Fibroblast of the aortic adventitia (primary cell): ENCODE results near the gene TAX1BP3. TPM values are rescaled to one million over a fixed set of nuclear protein-coding genes. Genes with fewer than 3 reads are reported as not detected.
A peak's percentile ranks its signal among the peaks of the same experiment; 100 is the strongest.

Experiments
- DNase-seq: peaks from one replicate; pipeline ENCODE4 v3.0.0-alpha.2; 2010; ENCODE audit warnings: low read depth
- H3K4me3 ChIP-seq: 2 replicates; pipeline ENCODE4 v1.5.1; 2011; ENCODE audit warnings: low read depth, mild to moderate bottlenecking, control low read depth, low read length, moderate library complexity
- total RNA-seq: library from RNA; depleted of rRNA; stranded (reverse); fragments of >200 nt; gene quantifications from 2 replicates; pipeline ENCODE4 v1.2.3, GENCODE V29; 2012; ENCODE audit warnings: low replicate concordance
- TF ChIP-seq, protein P1 (sequence below): IDR thresholded peaks from 2 replicates; pipeline ENCODE4 v1.5.1; 2011; ENCODE audit warnings: mild to moderate bottlenecking, low read length, control low read depth, inconsistent platforms; ENCODE audit not compliant: insufficient read depth

Gene TAX1BP3
- total RNA-seq, 1 donor, result 222 TPM

GRCh38 chr17:3639981-3640596, 28.3 kb downstream of the TAX1BP3 start:
- no peak overlapping the region for H3K4me3 ChIP-seq
- TF ChIP-seq, protein P1, sequence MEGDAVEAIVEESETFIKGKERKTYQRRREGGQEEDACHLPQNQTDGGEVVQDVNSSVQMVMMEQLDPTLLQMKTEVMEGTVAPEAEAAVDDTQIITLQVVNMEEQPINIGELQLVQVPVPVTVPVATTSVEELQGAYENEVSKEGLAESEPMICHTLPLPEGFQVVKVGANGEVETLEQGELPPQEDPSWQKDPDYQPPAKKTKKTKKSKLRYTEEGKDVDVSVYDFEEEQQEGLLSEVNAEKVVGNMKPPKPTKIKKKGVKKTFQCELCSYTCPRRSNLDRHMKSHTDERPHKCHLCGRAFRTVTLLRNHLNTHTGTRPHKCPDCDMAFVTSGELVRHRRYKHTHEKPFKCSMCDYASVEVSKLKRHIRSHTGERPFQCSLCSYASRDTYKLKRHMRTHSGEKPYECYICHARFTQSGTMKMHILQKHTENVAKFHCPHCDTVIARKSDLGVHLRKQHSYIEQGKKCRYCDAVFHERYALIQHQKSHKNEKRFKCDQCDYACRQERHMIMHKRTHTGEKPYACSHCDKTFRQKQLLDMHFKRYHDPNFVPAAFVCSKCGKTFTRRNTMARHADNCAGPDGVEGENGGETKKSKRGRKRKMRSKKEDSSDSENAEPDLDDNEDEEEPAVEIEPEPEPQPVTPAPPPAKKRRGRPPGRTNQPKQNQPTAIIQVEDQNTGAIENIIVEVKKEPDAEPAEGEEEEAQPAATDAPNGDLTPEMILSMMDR, result no peak
- peak; percentile 83 for DNase-seq

GRCh38 chr17:3636908-3637373, 31.4 kb downstream of the TAX1BP3 start:
- TF ChIP-seq, protein P1, result no peak
- no peak for DNase-seq

GRCh38 chr17:3636154-3636907, 32.0 kb downstream of the TAX1BP3 start, which contains the start of the genes CTNS and SHPK:
TSS of gene CTNS (plus strand) at chr17:3636760. CDS start at chr17:3640207, 3,447 bp downstream.
TSS of gene SHPK (minus strand) at chr17:3636250. CDS start at chr17:3636219, 31 bp downstream.
- TF ChIP-seq, protein P1, result no peak
- peak; percentile 93 for DNase-seq
- H3K4me3 ChIP-seq, result peak within 1 kb of the TSS; percentile 92

More at GRCh38 chr17:3636908-3637373, 31.4 kb downstream of the TAX1BP3 start:
- peak overlapping the region; percentile 92 for H3K4me3 ChIP-seq

DNA sequence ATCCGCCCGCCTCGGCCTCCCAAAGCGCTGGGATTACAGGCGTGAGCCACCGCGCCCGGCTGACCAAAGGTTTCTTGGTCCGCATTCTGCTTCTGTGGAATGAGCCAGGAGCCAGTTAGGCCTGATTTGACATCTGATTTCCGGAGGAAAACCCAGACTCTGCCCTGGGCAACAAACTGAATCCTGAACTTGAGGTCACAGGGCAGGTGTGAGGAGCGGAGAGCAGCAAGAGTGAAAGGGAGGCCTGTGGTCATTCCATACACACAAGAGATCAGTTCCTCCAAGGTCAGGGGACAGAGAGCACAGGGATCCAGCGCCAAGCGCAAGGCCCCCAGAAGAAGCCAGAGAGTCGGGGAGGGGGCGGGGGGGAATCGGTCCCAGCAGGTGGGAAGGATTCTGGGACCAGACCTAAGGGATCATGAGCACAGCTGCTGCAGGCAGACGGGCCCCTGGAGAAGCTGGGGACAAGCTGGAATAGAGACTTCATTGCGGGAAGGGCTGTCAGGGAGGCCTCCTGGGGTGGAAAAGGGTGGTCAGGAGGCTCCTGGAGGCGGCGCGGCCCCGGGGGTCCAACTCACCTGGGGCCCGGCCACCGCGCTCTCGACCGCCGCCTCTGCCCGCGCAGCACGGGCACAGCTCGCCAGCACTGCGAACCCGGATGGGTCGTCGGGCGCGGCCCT, 32.8 kb downstream of the TAX1BP3 start:
- TF ChIP-seq, protein P1, result no peak
- H3K4me3 ChIP-seq, result peak overlapping the region; percentile 88
- DNase-seq, result no peak

- H3K4me3 ChIP-seq, result no peak overlapping the region
- TF ChIP-seq, protein P1, result no peak
- DNase-seq, result no peak
Measured at GRCh38 chr17:3632287-3632686, 36.1 kb downstream of the TAX1BP3 start.

- DNase-seq, result no peak
- TF ChIP-seq, protein P1, result no peak
- H3K4me3 ChIP-seq, result no peak overlapping the region
Measured at GRCh38 chr17:3630781-3631180, 37.6 kb downstream of the TAX1BP3 start.
